GM12892 (cell line): ENCODE results near the gene IMMP2L.

Experiments
- DNase-seq: peaks from one replicate; pipeline ENCODE4 v3.0.0; 2011; ENCODE audit not compliant: insufficient read length
- FAIRE-seq: peaks from 2 replicates; lab custom pipeline; 2011; peaks lifted over from hg19 to GRCh38; lab: Jason Lieb, UNC
- POLR2A ChIP-seq: IDR thresholded peaks from 2 replicates; pipeline ENCODE4 v1.6.1; 2011; ENCODE audit warnings: low read depth, low read length, control low read depth
- POLR2AphosphoS5 ChIP-seq: IDR thresholded peaks from 2 replicates; pipeline ENCODE4 v1.6.1; 2011; ENCODE audit warnings: low read depth, low read length, control low read depth
- TAF1 ChIP-seq: IDR thresholded peaks from 2 replicates; pipeline ENCODE4 v1.6.1; 2011; ENCODE audit warnings: low read depth, mild to moderate bottlenecking, control low read depth, low read length, borderline replicate concordance

IMMP2L gene

DNA sequence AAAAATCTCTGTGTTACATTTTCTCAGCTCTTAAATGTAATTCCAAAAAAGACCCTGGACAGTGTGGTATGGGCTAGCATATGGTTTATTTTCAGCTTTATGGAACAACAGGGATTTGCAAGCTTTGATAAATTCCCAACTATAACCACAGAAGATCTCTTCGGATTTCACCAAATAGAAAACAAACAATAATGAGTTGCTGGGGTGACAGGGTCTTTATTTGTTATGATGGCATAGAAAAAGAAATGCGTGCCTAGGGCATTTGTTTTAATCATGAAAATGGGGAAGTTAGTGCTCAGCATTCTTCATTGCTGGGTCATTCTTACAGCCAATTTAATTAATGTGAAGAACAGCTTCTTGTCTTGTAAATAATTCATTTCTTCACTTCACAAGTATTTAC is 332.4 kb downstream of the IMMP2L start:
- no peak for TF ChIP-seq POLR2A
- no peak for TF ChIP-seq TAF1
- TF ChIP-seq POLR2AphosphoS5, result no peak
- FAIRE-seq, result no peak

DNA sequence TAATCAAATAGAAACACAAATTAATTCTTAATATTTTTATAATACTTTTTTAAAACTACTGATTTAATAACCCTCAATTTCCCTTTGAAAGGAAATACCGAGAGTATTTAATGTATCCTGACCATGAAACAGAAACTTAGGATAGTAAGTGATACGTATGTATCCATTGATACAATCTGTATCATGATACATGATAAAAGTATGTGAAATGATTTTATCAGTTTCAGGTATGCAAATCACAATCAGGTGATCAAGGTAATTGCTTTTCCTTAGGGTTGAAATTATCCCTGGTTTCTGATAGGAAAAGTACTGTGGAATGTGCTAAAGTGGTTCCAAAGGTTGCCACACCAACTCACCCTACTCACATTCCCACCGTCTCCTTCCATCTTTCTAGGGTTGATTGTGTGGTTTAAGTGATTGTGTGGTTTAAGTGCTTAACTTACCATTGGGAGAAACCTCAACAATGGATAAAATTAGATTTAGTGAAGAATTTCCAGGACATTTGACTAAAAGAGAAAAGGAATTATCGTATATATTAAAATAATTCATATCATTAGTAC is 333.0 kb downstream of the IMMP2L start:
- DNase-seq, result no peak
- no peak for FAIRE-seq
- TF ChIP-seq TAF1 (no peak), POLR2A (no peak)

More for the DNA sequence above, 332.4 kb downstream of the IMMP2L start:
- DNase-seq, result no peak

DNA sequence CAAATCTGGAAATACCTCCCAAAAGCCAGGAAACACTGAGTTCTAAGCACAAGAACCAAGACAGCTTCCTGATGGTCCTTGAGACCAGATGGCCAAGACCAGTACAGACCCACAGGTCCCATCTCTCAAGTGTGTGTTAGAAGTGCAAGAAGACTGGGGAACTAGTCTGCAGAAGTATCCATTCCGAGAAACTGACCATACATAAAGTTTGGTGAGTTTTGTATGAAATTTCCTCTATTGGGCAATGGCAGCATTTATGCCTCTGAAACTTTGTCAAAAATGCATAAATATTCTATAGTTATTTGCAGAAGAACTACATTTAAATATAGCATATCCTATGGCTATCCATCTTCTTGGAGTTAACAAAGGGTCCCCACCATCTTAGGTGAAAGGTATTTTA is 333.9 kb downstream of the IMMP2L start:
- no peak for TF ChIP-seq POLR2A
- no peak for TF ChIP-seq TAF1
- no peak for TF ChIP-seq POLR2AphosphoS5
- DNase-seq (no peak), FAIRE-seq (no peak)

DNA sequence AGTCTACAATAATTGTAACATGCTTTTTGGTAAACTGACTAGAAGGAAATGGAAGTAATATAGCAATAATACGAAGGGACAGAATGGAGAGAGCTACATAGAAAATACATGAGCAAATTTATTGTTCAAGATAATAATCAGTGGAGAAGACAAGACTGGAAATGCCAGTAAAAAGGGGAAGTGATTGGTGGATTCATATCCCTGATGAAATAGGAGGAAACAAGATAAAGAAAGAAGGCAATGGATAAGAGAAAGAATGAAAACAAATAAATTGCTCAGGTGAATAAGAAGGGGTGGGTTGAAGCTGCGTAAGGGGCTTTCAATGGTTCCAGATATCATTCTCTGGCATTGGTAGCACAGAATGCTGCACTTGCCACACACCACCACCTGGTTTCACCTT is 335.5 kb downstream of the IMMP2L start:
- no peak for FAIRE-seq
- no peak for DNase-seq
- TF ChIP-seq POLR2AphosphoS5 (no peak), POLR2A (no peak), TAF1 (no peak)

DNA sequence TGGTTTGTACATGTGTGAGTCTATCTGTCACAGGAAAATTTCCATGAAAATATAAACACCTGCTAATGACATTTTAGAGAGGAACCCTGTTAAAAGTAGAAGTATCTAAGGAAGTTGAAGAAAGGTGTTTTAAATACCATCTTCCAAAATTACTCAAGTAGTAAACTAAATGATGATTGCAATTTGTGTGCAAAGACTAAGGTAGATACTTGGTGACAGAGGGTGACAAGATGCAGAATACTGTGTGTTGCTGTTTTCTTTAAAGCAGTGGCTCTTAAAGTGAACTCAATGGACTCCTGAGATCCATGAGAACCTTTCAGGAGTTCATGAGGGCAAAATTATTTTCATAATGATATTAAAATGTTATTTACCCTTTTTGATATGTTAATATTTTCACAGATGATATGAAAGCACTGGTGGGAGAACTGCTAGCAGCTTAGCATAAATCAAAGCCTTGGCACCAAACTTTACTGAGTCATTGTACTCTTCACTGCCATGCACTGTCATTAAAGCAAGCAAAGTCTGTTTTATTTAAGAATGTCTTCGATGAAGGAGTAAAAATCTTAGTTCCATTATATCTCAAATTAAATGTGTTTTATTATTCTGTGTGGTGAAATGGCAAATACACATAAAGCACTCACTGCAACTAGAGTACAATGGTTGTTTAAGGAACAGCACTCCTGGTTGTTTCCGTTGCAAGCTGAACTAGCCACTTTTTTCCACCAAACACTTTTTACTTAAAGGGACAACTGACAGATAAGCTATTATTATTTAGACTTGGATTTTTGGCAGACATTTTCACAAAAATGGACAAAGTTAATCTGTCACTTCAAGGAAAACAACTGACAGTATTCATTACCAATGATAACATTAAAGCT is 337.7 kb downstream of the IMMP2L start:
- DNase-seq, result no peak
- peak; percentile 38 for FAIRE-seq
- TF ChIP-seq POLR2AphosphoS5, result no peak
- TF ChIP-seq TAF1, result no peak
- TF ChIP-seq POLR2A, result no peak

DNA sequence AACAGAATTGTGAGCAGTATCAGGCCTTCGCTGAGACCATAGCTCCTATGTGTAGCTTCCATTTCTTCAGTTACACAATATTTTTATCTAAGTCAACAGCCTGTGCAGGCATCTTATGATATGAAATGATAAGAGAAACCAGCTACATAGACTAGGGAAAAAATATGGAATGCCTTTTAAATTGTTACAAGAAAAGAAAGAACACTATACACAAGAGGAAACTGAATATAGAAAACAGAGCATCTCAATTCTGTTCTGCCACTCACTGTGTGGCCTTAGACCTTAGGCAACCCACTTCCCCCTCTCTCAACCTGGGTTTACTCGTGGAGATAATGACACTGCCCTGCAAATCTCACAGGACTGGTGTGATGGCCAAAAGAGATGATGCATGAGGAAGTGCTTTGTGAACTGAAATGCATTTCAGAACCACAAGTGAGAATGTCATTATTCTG is 338.5 kb downstream of the IMMP2L start:
- TF ChIP-seq POLR2A (no peak), POLR2AphosphoS5 (no peak), TAF1 (no peak)
- DNase-seq (no peak), FAIRE-seq (no peak)

DNA sequence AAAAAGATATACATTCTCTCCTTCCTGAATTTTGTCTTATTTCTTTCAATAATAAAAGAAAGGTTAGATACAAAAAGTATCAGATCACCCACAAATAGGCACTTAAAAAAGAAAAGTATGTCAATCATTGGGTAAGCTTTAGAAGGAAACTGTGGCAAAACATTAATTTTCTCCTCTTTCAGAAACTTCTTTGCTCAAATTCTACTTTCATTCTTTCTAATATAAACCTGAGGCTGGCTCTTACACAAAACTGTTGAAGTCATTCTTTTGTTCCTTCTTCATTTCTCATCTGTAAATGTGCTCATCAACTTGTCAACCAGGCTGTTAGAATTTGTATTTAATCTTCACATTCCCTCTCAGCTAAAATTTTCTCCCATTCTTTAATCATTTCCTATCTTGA is 346.7 kb downstream of the IMMP2L start:
- TF ChIP-seq POLR2A, result no peak
- no peak for TF ChIP-seq TAF1
- no peak for TF ChIP-seq POLR2AphosphoS5
- FAIRE-seq (no peak), DNase-seq (no peak)

DNA sequence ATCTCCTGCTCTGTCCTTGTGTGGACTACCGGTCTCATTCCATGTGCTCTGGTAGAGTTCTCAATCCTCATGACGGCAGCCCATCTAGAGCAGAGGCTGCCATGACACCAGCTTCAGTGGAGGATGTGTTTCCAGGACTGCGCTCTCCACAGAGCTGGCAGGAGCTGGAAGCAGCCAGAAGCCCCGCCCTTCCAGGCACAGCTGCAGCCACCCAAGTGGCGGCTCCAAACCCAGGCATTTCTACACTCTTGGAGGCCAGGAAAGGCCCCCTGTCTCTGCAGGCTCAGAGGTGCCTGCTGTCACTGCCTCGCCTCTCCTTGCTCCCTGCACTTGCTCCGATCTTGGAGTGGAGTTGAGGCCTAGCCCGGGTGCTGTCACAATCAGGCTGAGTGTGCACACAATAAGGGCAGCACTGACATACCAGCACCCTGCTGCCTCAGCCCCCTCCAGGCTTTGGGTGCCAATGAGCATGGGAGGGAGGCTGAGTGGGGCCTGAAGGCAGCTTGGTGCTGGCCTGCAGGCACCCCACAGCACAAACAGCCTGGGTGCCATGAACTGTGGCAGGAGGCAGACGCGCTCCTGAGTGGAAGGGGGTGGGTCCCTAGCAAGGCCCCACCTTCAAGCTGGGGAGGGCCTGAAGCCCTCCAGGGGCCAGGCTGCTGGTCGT is 349.3 kb downstream of the IMMP2L start:
- FAIRE-seq, result no peak
- TF ChIP-seq POLR2AphosphoS5 (no peak), TAF1 (no peak), POLR2A (no peak)
- no peak for DNase-seq

DNA sequence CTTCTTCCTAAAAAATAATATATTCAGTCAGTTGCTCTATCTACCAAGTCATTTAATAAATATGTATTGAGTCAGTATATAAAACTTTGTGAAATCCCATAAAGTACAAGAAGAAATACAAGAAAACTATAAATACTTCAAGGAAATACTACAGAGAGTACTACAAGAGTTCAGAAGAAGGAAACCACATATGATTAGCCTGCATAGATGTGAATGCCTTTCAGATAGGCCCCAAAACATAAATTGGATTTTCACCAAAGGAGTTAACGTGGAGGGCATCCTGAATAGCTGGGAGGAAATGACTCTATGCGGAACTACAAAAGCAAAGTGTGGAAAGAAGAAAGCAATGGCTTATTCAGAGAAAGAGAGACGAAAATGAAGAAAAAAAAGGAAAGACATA is 351.3 kb downstream of the IMMP2L start:
- FAIRE-seq (no peak), DNase-seq (no peak)
- TF ChIP-seq TAF1, result no peak
- TF ChIP-seq POLR2AphosphoS5, result no peak
- TF ChIP-seq POLR2A, result no peak

DNA sequence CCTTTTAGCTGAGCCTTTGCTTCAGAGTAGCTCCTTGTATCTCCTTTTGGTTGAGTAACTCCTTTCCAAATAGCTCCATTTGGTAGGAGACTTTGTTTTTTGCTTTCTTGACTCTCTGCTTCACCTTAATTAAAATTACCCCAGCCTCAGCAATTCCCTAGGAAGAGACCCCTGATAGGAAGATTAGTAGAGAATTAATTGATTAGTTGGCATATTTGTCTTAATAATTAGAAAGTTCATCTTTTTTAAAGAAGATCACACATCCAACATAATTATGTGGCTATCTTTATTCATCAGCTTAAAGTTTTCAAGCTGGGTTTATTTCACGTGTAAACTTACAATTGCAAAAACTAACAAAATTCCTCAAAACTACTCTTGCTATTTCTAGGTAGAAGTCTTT is 352.2 kb downstream of the IMMP2L start:
- no peak for FAIRE-seq
- TF ChIP-seq POLR2A (no peak), POLR2AphosphoS5 (no peak), TAF1 (no peak)
- no peak for DNase-seq

DNA sequence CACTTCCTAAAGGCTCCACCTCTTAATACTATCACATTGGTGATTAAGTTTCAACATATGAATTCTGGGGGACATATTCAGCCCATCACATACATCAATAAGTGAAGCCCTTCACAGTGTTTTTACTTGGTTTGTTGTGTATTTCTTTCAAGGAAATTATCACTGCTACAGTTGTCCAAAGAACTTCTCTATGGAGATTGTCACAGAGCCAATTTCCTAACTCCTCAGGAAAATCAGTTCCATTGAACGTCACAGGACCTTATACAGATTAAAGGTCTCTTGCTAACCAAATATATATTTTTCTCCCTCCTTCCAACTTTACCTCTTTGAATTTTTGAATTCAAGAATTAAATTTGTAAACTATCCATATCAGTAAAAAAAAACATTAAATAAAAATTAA is 357.0 kb downstream of the IMMP2L start:
- FAIRE-seq (no peak), DNase-seq (no peak)

DNA sequence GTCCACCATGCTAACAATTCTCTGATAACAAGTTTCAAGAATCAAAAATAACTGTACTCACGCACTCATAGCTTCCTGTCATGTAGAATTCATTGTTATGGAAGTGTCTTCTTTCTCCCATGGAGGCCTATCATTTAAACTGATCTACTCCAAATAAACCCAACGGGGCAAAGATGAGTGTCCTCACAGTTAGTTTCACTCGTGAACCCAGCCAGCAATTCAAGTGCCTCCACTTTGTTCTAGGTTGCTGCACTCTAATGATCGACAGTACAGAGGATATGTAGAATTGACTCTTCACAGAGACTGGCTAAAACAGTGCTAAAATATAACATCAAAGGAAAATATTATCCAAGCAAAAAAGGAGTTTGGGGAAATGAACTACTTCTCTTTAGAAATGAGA is 360.0 kb downstream of the IMMP2L start:
- DNase-seq, result no peak
- TF ChIP-seq POLR2AphosphoS5 (no peak), TAF1 (no peak), POLR2A (no peak)
- no peak for FAIRE-seq

More for the DNA sequence above, 357.0 kb downstream of the IMMP2L start:
- TF ChIP-seq TAF1 (no peak), POLR2AphosphoS5 (no peak), POLR2A (no peak)
